ENCODE measurements around the gene ADARB2.
"Not testable (repeated sequence)": the region's sequence is repeated elsewhere in the genome, so short reads cannot be mapped to it uniquely, and the experiment has no call there.

ADARB2 gene

DNA sequence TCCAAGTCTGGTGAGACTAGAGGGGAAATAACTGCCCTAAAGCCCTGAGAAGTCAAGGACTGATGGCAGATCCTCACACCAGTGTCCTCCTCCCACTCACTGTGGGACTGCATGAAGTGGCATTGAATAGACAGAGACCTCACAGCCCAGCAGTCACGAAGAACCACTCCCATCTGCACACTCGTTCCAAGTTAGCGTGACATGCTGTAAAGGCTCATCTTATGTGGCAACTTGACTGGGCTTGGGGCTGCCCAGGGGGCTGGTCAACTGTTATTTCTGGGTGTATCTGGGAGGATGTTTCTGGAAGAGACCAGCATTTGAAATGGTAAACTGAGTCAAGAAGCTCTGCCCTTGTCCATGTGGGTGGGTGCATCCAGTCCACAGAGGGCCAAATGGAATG, 104.7 kb downstream of the ADARB2 start:
- no peak for DNase-seq

DNA sequence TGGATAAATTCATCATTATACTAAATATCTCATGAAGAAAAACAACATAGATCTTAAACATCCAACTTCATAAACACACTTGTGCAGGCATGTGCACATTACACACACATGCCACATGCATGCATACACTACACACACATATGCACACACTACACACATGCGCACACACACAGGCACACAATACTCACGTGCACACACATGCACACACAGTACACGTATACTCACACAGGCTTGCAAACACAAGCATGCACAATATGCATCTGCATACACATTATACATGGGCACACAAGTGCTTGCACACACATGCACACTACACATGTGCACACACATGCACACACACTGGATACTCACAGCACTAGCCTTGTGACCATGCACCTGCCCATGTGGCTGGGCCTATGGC, 105.2 kb downstream of the ADARB2 start:
- no peak for DNase-seq

DNA sequence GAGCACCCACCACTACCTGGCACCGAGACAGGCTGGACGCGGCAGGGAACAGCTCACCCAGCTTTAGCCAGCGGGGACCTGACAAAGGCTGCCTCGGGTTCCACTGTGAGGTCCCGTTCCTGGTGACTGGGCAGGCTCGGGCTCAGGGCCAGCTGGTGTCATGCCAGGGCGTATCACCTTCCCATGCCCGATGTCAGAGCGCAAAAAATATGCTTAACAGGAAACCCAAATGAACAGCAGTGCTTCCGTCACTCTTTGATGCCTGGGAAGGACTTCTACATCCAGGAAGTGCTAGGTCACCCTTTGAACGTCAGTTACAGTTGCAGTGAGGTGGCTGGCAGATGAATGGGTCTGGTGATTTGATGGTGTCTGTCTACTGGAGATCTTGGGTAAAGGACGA, 106.0 kb downstream of the ADARB2 start:
- no peak for DNase-seq

DNA sequence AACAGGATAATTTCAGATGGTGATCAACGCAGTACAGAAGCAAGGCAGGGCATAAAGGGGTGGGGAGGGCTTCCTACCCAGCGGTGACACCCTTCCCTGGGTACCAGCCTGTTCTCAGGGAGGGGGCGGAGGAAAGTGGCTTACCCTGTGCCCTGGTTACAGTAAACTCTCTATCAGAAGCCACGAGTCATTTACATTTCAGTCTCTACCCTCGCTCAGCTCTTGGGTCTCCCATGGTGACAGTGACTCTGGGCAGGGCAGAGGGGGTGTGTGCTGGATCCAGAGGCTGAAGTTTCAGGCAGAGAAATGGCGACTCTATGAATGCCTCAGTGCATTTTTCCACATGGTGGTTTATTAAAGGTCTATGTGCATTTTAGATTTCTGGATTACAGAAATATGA, 107.0 kb downstream of the ADARB2 start:
- no peak for DNase-seq

DNA sequence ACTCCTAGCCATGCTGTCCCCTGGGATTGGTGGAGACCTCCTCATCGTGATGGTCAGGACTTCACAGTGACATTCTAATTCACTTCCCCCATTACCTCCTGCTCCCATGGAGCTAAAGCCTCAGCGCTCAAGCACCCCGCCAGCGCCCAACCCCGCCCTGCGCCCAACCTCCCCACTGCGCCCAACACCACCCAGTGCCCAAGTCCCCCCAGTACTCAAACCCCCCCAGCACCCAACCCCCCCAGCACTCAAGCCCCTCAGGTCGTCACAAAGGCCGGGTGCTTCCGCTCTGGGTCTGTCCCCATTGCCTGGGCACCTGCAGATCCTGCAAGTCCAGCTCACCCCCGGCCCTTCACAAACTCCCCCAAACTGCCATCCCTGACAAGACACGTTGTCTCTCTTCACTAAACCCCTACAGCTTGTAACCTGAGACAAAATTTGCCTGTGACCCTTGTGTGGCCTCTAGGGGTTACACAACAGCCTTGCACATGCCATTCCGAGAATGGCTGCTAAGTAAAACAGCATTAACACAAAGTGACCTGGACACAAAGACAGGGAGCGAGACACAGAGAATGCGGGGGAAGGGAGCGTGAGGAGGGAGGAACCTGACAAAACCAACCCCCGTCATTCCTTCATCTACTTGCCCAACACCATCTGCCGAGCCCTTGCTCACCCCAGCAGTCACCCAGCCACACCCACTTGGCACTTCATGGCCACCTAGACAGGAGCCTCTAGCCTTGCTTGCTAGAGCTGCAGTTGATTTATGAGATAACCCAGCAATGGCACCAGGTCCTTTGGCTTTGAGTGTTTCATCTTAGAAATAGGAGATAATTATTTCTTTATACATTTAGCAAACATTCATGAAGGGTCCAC, 107.8 kb downstream of the ADARB2 start:
- no peak for DNase-seq

DNA sequence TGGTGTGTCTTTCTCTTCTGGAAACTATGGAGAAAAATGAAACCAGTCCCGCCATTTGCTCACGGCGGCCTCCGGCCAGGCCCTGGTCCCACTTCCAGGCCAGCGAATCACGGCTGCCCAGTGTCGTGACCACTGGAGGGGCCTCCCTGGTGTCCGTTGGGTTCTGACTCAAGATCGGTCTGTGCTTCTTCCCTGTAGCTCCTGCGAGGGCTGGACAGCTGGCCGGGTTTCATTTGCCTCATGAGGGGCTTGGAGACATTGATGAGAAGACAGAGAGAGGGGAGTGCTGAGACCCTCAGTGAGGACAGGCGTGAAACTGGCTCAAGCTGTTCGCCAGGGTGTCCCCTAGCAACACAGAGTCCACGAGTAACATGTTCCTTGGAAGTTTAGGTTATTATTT, 108.6 kb downstream of the ADARB2 start:
- no peak for DNase-seq

DNA sequence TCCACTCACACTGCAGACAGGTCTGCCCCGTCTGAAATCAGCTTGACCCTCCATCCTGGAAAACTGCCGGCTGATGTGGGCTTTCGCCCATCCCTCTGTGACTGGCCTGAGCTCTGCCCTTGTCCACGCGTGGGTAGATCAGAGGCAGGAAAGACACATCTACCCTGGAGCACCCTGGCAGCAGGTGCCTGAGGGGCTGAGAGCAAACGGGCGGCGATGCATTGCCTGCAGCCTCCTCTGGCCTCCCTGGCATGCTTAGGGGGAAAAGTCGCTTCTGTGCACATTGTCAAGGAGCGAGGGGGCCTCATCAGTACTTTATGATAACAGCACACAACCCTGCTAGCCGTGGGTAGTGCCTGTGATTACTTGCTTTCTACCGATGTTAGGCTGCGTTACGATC, 109.4 kb downstream of the ADARB2 start:
- no peak for DNase-seq

DNA sequence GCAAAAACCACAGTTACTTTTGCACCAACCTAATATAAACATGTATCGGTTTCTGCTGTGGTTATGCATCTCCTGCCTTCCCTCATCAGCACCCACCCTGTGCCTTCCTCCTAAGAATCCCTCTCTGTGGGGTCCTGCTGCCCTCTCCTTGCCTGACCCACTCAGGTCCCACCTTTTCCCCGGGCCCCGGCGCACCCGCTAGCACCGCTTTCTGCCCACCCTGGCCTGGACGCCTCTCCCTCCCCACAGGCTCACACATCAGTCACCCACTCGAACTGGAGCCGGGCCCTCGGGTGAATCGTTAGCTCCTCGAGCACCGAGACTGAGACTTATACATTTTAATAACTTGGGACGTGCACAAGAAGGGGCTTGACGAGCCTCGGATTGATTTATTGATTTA, 110.5 kb downstream of the ADARB2 start:
- no peak for DNase-seq

DNA sequence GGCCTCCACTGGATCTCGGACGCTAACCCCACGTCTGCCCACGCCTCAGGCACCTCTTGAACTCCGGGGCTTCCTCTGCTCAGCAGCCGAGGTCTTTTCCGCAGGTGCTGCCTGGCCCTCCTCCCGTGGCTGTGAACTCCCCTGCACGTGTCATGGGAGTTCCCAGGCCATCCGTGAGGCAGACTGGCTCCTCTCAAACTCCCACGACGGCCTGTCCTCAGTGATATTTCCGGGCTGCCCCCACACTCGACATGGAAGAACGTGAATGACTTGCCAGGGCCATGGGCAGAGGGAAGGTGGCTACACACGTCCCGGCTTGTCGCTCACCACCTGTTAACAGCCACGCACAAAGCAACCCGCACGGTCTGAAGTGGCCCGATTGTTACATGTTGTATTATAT, 110.9 kb downstream of the ADARB2 start:
- DNase-seq, result no peak

DNA sequence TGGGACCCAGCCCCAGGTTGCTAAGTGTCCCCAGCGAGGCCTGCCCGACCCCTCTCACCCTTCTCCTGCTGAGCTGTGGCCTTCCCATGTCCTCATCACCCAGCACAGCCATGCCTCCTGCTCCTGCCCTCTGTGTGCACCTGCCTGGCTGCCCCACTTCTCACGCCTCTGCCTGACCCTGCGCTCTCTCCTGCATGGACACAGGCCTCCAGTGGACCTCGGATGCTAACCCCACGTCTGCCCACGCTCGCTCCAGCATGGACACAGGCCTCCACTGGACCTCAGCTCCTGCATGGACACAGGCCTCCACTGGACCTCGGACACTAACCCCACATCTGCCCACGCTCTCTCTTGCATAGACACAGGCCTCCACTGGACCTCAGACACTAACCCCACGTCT, 111.6 kb downstream of the ADARB2 start:
- no peak for DNase-seq

DNA sequence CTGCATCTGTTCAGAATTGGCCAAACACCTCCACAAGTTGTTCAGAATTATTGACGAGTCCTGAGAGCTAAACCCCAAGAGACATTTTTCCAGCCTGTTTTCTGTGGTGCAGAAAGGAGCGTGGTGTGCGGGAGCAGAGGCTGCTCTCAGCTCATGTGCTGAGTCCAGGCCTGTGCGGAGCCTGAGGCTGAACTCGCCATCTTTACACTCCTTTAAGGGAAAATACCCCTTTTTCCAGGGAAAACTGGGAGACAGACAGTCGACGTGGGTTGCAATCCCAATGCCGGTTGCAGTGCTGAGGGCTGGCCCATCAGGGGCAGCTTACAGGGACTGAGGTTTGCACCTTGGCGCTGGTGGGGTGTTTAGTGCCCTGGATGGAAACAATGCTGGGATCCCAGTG, 112.2 kb downstream of the ADARB2 start:
- DNase-seq, result no peak

DNA sequence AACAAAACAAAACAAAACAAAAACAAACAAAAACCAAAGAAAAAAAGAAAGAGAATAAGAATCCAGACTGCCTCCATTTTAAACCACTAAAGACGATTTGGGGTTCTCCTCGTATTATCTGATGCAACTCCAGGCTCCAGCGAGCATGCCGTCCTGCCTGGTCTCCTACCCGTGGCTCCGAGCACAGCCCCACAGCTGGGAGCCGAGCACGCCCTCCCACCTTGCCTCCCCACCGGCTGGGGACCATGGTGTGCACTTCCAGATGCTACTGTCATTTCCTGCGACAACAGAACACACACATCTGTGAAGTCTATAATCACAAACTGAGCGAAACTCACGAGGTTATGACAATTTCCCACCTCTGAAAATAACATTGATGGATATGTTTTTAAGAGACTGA, 113.1 kb downstream of the ADARB2 start:
- no peak for DNase-seq

DNA sequence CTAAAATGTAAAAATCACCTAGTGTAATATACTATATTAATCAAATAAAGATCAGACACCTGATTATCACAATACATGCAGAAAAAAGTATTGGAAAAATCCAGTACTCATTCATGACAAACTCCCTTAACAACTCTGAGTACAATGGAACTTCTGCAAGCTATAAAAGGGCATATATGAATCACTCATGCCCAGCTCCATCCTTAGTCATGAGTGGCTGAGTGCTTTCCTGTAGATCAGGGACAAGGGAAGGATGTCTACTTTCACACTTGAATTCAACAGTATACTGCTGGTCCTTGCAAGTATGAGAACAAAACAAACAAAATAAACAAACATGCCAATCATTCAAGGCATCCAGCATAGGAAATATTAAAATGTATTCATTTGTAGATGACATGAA, 116.5 kb downstream of the ADARB2 start:
- no peak for DNase-seq

DNA sequence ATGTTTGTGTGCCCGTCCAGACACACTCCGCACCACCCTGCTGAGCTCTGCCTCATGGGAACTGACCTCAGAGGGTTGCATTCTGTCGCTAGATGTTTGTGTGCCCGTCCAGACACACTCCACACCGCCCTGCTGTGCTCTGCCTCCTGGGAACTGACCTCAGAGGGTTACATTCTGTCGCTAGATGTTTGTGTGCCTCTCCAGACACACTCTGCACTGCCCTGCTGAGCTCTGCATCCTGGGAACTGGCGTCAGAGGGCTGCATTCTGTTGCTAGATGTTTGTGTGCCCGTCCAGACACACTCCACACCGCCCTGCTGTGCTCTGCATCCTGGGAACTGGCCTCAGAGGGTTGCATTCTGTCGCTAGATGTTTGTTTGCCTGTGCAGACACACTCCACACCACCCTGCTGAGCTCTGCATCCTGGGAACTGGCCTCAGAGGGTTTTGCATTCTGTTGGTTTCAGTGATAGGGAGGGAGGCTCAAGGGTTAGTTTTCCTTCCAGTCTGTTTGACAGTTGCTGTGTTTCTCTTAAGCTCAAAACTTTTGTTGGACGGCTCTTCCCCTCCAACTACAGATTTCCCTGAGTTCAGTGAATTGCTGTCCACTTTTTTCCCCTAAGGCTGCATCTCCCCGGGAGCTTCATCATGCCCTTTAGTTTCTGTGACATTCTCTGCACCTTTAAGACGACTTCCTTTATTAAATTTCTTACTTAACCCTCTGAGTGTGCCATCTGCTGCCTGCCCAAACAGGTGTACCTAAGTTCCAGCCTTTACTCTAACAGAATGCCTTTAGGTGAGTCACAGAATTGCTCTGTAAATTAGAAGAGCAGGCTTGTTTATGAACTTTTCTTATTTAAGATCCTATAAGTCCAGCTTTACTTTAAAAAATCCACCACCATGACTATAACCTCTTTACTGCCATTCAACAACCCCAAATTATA, 119.7 kb downstream of the ADARB2 start:
- not testable (repeated sequence) for DNase-seq

DNA sequence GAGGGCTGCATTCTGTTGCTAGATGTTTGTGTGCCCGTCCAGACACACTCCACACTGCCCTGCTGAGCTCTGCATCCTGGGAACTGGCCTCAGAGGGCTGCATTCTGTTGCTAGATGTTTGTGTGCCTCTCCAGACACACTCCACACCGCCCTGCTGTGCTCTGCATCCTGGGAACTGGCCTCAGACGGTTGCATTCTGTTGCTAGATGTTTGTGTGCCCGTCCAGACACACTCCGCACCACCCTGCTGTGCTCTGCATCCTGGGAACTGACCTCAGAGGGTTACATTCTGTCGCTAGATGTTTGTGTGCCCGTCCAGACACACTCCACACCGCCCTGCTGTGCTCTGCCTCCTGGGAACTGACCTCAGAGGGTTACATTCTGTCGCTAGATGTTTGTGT, 120.6 kb downstream of the ADARB2 start:
- not testable (repeated sequence) for DNase-seq

DNA sequence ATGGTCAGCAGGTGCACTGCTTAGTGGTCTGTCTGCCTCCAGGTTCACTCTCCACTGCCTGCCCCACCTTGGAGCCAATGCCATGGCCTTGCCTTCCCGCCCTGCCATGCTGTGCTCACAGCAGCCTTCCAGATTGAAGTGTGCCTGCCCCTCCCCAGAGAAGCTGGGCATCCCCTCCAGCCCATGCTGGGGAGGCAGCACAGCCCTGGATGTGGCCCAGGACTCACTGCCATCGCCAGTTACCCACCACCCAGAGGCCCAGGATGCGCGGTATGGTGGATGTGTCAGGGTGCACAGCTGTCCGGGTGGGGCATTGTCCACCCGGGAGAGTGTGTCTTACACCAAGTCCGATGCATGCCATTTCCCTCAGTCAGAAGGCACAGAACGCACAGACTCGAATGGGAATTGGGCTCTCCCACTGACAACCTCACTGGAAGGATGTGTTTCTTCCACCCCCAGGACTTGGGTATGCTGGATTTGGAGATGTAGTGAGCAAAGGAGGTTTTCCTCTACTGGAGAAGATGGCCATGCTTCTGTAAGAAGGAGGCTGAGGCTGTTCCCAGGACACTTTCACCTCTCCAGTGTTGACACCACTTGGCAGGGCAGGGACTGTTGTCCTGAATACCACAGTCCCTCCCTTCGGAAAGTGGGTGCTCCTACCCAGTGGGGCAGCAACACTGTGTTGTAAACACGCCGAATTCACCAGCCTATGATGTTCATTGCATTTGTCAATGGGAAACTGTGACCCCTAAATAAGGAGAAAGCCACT, 122.0 kb downstream of the ADARB2 start:
- no peak for DNase-seq

DNA sequence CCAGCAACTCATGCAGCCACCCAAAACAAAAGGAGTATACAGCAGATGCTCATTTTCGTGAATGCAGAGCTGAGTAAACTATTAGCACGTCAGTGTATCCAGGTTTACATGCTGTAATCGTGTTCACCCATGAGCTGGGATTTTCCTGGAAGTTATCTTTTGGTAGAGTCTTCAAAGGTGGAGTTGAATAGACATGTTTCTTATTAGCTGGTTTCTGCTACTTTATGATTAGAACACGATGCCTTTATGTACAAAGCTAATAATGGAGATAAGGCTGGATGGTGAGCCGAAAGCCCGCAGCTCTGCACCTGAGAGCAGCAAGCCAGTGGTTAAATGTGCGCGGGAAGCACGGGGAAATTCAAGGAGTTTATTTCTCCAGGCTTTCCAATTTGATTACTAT, 123.8 kb downstream of the ADARB2 start:
- DNase-seq, result no peak

DNA sequence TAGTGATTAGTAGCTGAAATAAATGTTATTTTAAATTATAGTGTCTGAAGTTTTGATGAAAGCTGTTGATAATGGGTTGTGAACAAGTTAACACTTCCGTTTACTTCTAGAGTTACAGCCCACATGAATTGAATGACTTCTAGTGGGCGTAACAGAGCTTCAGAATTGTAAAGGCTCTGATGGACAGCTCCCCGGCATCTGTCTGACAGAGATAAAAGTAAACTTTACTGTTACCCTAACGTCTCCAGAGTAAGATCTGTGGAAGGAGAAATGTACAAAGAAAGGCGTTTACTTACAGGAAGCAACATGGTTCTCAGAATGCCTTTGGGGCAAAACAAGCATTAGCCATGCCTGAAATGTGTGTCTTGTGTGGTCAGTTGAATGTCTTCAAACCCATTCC, 124.4 kb downstream of the ADARB2 start:
- DNase-seq, result no peak

DNA sequence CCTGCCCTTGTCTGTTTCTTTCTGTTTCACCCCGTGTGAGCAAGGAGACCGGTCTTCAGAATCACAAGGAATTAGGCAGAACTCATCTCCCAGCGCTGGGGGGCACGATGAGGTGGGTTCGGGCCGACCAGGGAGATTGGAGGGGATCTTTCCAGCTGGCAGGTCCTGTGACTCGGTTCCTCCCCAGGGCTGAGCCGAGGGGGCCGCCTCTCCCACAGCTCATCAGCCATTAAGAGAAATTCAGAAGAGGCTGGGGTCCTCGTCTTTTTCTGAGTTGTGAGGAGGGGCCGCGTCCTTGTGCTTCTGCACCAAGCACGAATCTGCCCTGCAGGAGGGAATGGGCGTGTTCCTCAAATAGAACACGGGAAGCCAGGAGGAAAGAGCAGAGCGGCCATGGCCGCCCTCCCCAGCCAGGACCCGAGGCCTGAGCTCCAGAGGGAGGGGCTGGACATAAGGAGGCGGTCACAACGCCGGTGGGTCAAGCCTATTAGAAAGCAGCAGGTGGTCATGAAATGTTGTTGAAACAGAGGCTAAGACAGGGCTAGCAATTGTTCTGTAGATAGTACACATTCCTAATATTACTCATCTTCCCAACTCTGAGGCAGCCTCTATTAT, 125.3 kb downstream of the ADARB2 start:
- DNase-seq, result no peak

DNA sequence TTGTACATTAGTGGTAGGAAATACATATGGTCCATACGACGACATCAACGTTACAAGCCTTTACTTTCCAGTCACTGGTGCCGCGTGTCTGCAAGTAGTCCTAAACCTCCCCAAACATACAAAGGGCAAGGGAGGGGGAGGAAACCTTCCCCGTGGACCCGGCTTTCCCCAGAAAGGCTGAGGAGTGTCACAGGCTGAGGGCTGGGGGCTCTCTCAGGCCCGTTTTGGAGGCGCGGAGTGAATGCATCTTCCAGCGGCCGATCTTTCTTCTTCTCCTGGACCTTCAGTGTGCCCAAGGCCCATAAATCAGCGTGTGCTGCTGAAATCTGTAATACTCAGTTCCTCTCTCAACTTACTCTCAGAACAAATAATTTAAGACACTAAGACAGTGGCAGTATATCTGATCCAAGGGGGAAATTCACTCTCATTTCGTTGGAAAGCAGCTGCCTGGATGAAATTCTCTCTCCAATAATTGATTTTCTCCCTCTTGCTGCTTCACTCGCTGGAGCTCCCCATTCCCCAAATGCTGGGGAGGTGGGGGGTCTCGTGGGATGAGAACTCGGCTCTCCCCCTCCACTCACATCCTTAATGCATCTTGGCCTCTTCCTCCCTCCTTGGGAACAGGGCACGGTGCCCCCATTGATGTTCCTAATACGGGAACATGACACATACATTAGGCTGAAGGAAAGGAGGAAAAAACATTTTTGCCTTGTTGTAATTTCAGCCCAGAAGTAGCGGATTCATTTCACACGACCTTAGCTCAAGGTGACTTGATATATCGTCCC, 126.1 kb downstream of the ADARB2 start:
- no peak for DNase-seq

DNA sequence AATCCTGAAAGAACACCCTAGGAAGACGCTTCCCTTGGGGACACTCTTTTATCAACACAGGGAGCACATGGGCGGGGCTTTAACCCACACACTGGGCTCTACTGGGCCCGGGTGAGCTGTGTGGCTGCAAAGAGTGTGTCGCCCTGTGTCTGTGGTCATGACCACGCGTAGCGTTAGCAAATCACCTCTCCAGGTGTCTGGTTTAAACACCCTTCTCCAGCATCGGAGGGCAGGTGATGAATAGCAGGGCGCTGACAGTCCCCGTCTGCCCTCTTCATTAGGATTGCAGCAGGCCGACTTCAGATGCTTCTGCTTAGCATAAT, 127.7 kb downstream of the ADARB2 start:
- no peak for DNase-seq

Data from suppressor macrophage treated with lipopolysaccharide for 1 hour (primary cell).